Measurements from ENCODE around the gene HBD.

The HBD gene

GRCh38 chr11:5197536-5197935 lies 36.7 kb downstream of the HBD start:
- in situ Hi-C loops (cut with MboI; ENCODE audit: low sequenced_read_pairs, unreplicated experiment): no loop called here
- DNase-seq (ENCODE audit: low spot score): no peak
- no peak for TF ChIP-seq CTCF (IDR thresholded peaks at IDR 0.05; ENCODE audit: borderline replicate concordance, control extremely low read depth, extremely low read depth, insufficient read depth, missing control alignments)

GRCh38 chr11:5196731-5197130 lies 37.6 kb downstream of the HBD start:
- in situ Hi-C loops (cut with MboI; ENCODE audit: low sequenced_read_pairs, unreplicated experiment): no loop called here
- DNase-seq (ENCODE audit: low spot score): no peak
- no peak for TF ChIP-seq CTCF (IDR thresholded peaks at IDR 0.05; ENCODE audit: borderline replicate concordance, control extremely low read depth, extremely low read depth, insufficient read depth, missing control alignments)

DNA sequence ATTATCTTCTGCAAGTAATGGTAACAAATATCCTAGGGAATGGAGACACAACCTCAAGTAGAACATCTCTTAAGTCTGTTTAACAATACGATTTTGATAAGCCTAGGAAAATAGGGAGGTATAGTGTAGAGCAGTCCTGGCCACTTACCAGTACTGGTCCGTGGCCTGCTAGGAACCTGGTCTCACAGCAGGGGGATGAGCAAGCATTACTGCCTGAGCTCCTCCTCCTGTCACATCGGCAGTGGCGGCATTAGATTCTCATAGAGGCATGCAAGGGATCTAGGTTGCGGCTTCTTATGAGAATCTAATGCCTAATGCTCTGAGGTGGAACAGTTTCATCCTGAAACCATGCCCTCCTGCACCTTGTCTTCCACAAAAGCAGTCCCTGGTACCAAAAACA lies 38.2 kb downstream of the HBD start:
- no peak for TF ChIP-seq CTCF (IDR thresholded peaks at IDR 0.05; ENCODE audit: borderline replicate concordance, control extremely low read depth, extremely low read depth, insufficient read depth, missing control alignments)
- DNase-seq (ENCODE audit: low spot score): no peak
- in situ Hi-C loops (cut with MboI; ENCODE audit: low sequenced_read_pairs, unreplicated experiment): no loop called here

GRCh38 chr11:5192738-5193137 lies 41.5 kb downstream of the HBD start:
- in situ Hi-C loops (cut with MboI; ENCODE audit: low sequenced_read_pairs, unreplicated experiment): no loop called here
- TF ChIP-seq CTCF (IDR thresholded peaks at IDR 0.05; ENCODE audit: borderline replicate concordance, control extremely low read depth, extremely low read depth, insufficient read depth, missing control alignments): no peak
- no peak for DNase-seq (ENCODE audit: low spot score)

DNA sequence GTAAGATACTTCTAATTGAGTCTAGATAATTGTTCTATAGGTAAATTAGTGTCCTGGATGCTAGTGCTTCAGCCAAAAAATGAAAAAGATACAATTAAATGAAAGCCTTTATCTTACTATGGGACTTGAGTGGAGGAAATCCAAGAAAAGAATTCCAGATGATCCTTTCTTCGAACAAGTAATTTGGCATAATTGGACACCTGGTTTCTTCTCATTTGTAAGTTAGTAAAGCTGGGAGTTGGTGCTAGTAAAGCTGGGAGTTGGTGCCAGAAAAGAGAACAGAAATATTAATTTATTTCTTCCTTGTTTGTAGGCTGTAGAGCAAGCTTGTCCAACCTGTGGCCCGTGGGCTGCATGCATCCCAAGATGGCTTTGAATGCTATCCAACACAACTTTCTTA lies 46.1 kb downstream of the HBD start:
- no peak for DNase-seq (ENCODE audit: low spot score)
- no peak for TF ChIP-seq CTCF (IDR thresholded peaks at IDR 0.05; ENCODE audit: borderline replicate concordance, control extremely low read depth, extremely low read depth, insufficient read depth, missing control alignments)
- in situ Hi-C loops (cut with MboI; ENCODE audit: low sequenced_read_pairs, unreplicated experiment): no loop called here
